ENCODE results near the gene PTPRZ1. TPM values are rescaled to one million over a fixed set of nuclear protein-coding genes. Genes with fewer than 3 reads are reported as not detected.

Gene PTPRZ1
- total and polyA plus RNA-seq, 4 donors = 0.07 to 0.17 (median 0.09) TPM; not detected in 1

- H3K9me3 ChIP-seq (ENCODE audit: control insufficient read depth in 4 of 4, low read length in 3 of 4) = no peaks in the 10 kb centered on the region
- H3K4me3 ChIP-seq (ENCODE audit: low read depth in 1 of 3, low read length in 3 of 3) = no peak overlapping the region
- H3K9ac ChIP-seq (ENCODE audit: low read depth in 1 of 2, low read length in 2 of 2) = no peak overlapping the region
- H3K27me3 ChIP-seq (ENCODE audit: control insufficient read depth in 4 of 4, insufficient read depth in 4 of 4, low read length in 3 of 4) = no peaks in the 10 kb centered on the region
- DNase-seq (ENCODE audit: low spot score) = no peak
- no peaks in the 10 kb centered on the region for H3K4me1 ChIP-seq (ENCODE audit: control insufficient read depth in 4 of 4, insufficient read depth in 4 of 4, low read length in 3 of 4)
- no peak for TF ChIP-seq GABPA (IDR thresholded peaks at IDR 0.05 in 1 of 2, conservative IDR thresholded peaks at IDR 0.05 in 1 of 2)
- TF ChIP-seq CTCF (IDR thresholded peaks at IDR 0.05; ENCODE audit: low read depth, low read length, missing input control) = no peak
- TF ChIP-seq JUND (IDR thresholded peaks at IDR 0.05) = no peak
- no peak for TF ChIP-seq SP1 (IDR thresholded peaks at IDR 0.05)
- no peak for TF ChIP-seq EGR1 (IDR thresholded peaks at IDR 0.05; ENCODE audit: low read depth in 2 of 2)
- no peak for TF ChIP-seq REST (IDR thresholded peaks at IDR 0.05)
- TF ChIP-seq RAD21 (IDR thresholded peaks at IDR 0.05) = no peak
- TF ChIP-seq HNF4A (conservative IDR thresholded peaks at IDR 0.05) = no peak
- TF ChIP-seq MAX (IDR thresholded peaks at IDR 0.05) = no peak
- no peak for TF ChIP-seq TAF1 (conservative IDR thresholded peaks at IDR 0.05)
- TF ChIP-seq ZBTB33 (IDR thresholded peaks at IDR 0.05) = no peak
- no peak for TF ChIP-seq RXRA (IDR thresholded peaks at IDR 0.05)
- no peak for TF ChIP-seq NR2F2 (IDR thresholded peaks at IDR 0.05)
- no peak for TF ChIP-seq ATF3 (IDR thresholded peaks at IDR 0.05)
- TF ChIP-seq FOXA2 (IDR thresholded peaks at IDR 0.05) = no peak
- TF ChIP-seq FOXA1 (IDR thresholded peaks at IDR 0.05) = no peak
- TF ChIP-seq YY1 (IDR thresholded peaks at IDR 0.05) = no peak
- no peak overlapping the region for H3K27ac ChIP-seq (ENCODE audit: low read depth in 1 of 2, low read length in 2 of 2)
- 81% methylated on average over 6 of the region's 6 CpGs for WGBS
- H3K36me3 ChIP-seq (ENCODE audit: control insufficient read depth in 4 of 4, insufficient read depth in 3 of 4, low read depth in 1 of 4, low read length in 3 of 4) = peaks cover 4 to 32% (median 23%) of the 10 kb centered on the region in 4 donors
These were observed 200.1 kb downstream of the PTPRZ1 start for GRCh38 chr7:122072924-122073599.
